HG02798 (cell line): ENCODE results near the gene POP4.
A peak's percentile ranks its signal among the peaks of the same experiment; 100 is the strongest.
"Not testable (repeated sequence)": the region's sequence is repeated elsewhere in the genome, so short reads cannot be mapped to it uniquely, and the experiment has no call there.

ENCODE experiments used
- ATAC-seq: cut with Tn5 transposase; IDR thresholded peaks from one replicate; pipeline ENCODE4 v1.9.1; 2021; ENCODE audit warnings: mild to moderate bottlenecking; ENCODE audit not compliant: unreplicated experiment, poor library complexity

POP4 gene

GRCh38 chr19:29605653-29606419 lies at the start of gene POP4:
Gene POP4 (plus strand): TSS chr19:29606283. CDS start chr19:29606319, 36 bp downstream.
- ATAC-seq = peak; percentile 78

- not testable (repeated sequence) for ATAC-seq
Measured at GRCh38 chr19:29559110-29559509, 47.0 kb upstream of the POP4 start.

DNA sequence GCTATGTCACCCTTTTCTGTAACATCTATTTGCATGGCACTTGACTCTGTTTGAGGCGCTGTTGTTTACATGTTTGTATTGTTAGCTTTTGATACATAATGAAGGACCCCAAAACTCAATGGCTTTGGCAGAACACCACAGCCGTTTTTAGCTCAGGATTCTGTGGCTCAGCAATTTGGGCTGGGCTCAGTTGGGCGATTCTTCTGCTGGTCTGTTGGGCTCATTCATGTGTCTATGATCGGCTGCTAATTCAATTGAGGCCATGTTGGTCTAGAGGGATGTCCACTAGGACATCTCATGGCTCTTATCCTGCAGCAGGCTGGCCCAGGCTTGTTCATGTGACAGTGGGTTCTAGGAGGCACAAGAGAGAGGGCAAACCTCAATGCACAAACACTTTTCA lies 46.3 kb upstream of the POP4 start:
- ATAC-seq = no peak

GRCh38 chr19:29560313-29561075 lies 45.6 kb upstream of the POP4 start:
- no peak for ATAC-seq

DNA sequence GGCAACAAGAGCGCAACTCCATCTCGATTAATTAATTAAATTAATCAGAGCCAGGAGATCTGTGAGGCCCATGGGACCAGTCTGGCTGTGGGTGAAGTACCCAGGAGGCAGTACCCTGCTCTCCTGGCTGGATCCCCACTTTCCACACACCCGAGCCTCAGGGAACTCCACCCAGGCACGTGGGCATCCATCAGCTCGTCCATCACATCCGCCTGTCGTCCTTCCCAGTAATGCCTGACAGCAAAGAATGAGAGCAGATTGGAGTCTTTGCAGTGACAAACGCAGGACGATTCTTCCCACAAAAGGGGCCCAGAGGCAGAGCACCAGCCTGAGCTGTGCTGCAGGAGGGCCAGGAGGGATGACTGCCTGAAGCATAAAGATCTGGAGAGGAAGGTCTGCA lies 44.5 kb upstream of the POP4 start:
- ATAC-seq = no peak

DNA sequence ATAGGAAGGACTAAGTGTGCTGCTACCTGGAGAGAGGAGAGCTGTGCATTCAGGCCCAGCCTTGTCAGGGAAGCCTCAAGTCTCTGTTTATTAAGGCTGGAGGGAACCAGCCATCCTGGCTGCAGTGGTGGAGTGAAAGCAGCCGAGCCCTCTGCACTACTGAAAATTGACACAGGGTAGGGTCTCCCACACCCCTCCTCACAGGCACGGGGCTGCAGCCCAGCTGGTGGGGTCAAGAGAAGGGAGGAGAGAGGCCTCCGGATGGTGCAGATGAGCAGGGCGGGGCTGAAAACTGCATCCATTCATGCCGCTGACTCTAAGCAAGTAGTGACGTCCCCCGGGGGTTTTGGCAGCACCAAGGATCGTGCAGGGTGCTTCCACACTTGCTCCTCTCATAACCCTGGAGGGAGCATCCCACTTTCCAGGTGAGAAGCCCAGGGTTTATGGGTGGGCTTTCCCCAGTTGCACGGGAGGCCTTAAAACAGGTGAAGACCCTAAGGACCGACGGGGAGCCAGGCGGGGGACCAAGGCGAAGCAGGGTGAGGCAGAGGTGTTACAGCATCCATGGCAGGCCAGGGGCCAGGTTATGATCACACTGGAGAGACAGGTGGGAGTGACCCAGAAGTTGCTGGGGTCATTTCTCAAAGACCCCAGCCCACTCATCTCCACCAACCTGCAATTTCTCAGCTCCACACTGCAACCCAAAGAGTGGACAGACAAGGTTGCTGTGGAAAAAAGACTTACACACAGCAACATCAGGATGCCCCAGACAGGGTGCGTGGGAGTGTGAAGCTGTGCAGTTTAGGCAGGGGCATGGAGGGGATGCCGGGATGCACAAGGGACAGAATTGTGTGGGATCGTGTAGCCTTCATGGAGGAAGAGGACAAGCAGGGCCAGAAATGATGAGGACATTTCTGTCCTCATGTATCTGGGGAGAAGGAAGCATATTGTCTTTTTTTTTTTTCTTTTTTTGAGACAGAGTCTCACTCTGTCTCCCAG lies 43.5 kb upstream of the POP4 start:
- ATAC-seq = no peak

DNA sequence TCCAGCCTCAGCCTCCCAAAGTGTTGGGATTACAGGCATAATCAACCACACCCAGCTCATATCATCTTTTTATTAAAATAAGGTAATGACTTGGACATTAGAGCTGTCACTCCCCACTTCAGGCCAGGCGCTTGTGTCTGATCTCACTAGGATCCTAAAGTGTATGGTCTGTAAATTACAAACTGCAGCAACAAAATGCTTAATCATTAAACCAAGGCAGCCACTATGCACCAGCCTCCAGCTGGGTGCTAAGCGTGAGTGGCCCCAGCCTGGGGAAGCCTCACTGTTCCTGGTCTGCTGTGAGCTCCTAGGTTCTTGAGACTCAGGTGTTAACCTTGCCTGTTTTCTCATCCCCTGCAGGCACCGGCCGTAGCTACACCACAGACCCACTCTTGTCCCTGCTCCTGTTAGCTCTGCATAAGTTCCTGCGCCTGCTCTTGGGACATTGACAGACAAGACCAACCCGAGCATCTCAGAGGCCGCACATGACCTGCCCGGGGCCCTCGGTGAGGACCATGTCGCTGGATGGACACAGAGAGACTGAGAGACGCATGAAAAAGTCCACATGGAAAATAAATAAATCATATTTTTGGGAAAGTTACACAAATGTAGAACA lies 42.5 kb upstream of the POP4 start:
- ATAC-seq = no peak

- no peak for ATAC-seq
Measured at GRCh38 chr19:29564574-29565005, 41.5 kb upstream of the POP4 start.

- no peak for ATAC-seq
Measured at GRCh38 chr19:29565171-29565570, 40.9 kb upstream of the POP4 start.

DNA sequence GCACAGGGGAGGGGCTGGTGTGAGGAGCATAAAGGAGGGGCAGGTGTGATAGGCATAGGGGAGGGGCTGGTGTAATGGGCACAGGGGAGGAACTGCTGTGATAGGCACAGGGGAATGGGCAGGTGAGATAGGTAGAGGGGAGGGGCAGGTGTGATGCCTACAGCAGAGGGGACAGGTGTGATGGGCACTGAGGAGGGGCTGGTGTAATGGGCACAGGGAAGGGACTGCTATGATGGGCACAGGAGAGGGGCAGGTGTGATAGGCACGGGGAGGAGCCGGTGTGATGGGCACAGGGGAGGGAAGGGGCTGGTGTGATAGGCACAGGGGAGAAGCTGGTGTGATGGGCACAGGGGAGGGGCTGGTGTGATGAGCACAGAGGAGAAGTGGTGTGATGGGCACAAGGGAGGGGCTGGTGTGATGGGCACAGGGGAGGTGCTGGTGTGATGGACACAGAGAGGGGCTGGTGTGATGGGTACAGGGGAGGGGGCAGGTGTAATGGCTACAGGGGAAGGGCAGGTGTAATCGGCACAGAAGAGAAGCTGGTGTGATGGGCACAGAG lies 39.5 kb upstream of the POP4 start:
- no peak for ATAC-seq

DNA sequence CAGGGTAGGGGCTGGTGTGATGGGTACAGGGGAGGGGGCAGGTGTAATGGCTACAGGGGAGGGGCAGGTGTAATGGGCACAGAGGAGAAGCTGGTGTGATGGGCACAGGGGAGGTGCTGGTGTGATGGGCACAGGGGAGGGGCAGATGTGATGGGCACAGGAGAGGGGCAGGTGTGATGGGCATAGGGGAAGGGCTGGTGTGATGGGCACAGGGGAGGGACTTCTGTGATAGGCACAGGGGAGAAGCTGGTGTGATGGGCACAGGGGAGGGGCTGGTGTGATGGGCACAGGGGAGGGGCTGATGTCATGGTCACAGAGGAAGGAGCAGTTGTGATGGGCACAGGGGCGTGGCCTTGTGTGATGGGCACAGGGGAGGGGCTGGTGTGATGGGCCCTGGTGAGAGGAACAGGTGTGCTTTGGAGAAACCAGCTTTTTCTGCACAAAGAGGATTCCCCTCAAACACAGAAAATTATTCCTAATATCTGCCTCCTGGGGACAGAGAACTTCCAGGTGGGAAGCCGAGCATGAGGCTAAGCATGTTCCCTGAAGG lies 38.6 kb upstream of the POP4 start:
- ATAC-seq = no peak

GRCh38 chr19:29568036-29569025 lies 37.8 kb upstream of the POP4 start:
- ATAC-seq = no peak

GRCh38 chr19:29569038-29569911 lies 36.8 kb upstream of the POP4 start:
- no peak for ATAC-seq

DNA sequence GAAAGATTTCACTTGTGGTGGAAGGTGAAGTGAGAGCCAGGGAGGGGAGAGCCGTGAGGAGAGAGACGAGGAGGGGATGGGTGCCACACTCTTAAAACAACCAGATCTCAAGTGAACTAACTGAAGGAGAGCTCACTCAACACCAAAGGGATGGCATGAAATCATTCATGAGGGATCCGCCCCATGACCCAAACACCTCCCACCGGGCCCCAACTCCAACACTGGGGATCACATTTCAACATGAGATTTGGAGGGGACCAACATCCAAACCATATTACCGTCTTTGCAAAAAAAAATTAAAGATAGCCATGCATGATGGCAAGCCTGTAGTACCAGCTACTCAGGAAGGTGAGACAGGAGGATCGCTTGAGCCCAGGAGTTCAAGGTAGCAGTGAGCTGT lies 34.9 kb upstream of the POP4 start:
- no peak for ATAC-seq

- ATAC-seq = no peak
Measured at GRCh38 chr19:29573486-29573885, 32.6 kb upstream of the POP4 start.

DNA sequence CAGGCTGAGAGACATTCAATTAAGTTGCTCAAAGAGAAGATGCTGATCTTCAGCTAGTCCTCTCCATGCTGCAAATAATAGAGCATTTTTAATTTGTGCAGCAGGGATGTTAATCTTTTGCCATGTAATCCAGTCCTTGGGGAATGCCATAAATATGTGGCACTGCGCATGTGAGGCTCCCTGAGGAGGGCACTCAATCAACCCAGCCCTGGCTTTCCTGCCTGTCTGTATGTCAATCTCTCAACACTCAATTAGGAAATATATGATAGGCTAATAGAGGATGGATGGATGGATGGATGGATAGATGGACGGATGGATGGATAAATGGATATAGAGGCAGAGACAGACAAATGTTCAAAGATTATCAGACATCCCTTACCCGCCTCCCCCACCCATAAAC lies 31.6 kb upstream of the POP4 start:
- ATAC-seq = no peak

DNA sequence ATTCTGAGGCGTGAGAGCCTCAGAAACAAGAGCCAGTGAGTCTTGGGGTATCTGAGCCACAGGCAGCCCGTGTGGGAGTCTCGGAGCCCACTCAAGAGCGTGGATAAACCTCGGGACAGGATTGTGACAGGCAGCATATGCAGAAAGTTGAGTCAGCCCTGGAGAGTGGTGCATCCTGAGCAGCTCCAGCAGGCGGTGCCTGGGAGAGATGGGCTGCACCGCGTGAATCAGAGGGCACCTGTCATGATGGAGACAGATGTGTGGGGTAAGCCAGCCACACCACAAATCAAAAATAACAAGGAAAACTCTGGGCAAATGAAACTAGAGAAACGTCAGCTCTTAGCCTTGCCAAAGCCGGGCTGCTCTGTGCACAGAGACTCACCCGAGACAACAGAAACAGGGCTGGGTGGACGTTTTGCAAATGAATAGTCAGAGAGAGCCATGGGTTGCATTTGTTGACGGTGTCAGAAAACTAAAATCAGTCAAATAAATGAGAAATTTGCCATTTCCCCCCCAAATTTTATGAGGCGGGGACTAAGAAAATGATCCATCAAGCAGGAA lies 30.0 kb upstream of the POP4 start:
- no peak for ATAC-seq
